Measurements from ENCODE around the gene OSMR. TPM values are rescaled to one million over a fixed set of nuclear protein-coding genes. Genes with fewer than 3 reads are reported as not detected.

OSMR gene
- polyA plus RNA-seq, 1 of the 3 experiments (the other 2 are of a cell fraction): 56.0 TPM

- no peaks in the 10 kb centered on the region for H4K20me1 ChIP-seq (ENCODE audit: insufficient read depth)
- no peak overlapping the region for H3K27ac ChIP-seq (ENCODE audit: low read depth in 2 of 2, low read length in 1 of 2)
- H3K4me1 ChIP-seq (ENCODE audit: control insufficient read depth in 1 of 2, insufficient read depth in 2 of 2, low read depth in 1 of 2, low read length in 1 of 2): no peaks in the 10 kb centered on the region
- no peak overlapping the region for H3K4me3 ChIP-seq (ENCODE audit: low read depth in 2 of 2, low read length in 1 of 2)
- peaks cover 14 to 16% of the 10 kb centered on the region in 2 experiments for H3K36me3 ChIP-seq (replicated peaks in 1 of 2; ENCODE audit: control insufficient read depth in 1 of 2, insufficient read depth in 2 of 2, low read length in 1 of 2)
- DNase-seq: no peak
- WGBS (ENCODE audit: low lambda C conversion rate): 56% methylated on average over 2 of the region's 2 CpGs
- H3K9ac ChIP-seq: no peak overlapping the region
- ChIA-PET POLR2A (no interaction called here), CTCF (interaction anchor here (1.0 to 2.0 kb wide), 3 partner anchors 9 to 472 kb away, joined by 3 to 6 read pairs (median 3); no protein-coding TSS in a partner anchor)
- H3K27me3 ChIP-seq (ENCODE audit: insufficient read depth): no peaks in the 10 kb centered on the region
- TF ChIP-seq MEF2A (IDR thresholded peaks at IDR 0.05; ENCODE audit: borderline replicate concordance, low read depth) (no peak), ELF1 (IDR thresholded peaks at IDR 0.05) (no peak), PBX3 (IDR thresholded peaks at IDR 0.05) (no peak), ZBTB33 (IDR thresholded peaks at IDR 0.05; ENCODE audit: borderline replicate concordance, low read depth) (no peak), USF1 (IDR thresholded peaks at IDR 0.05; ENCODE audit: borderline replicate concordance, low read depth) (no peak), TAF1 (IDR thresholded peaks at IDR 0.05; ENCODE audit: borderline replicate concordance, low read depth, low read length) (no peak), NRF1 (IDR thresholded peaks at IDR 0.05; ENCODE audit: low read depth, low read length) (no peak), EP300 (IDR thresholded peaks at IDR 0.05; ENCODE audit: borderline replicate concordance in 1 of 2, low read depth in 1 of 2, low read length in 1 of 2) (no peak)
- no peaks in the 10 kb centered on the region for H3K9me3 ChIP-seq
- no peaks in the 10 kb centered on the region for H3F3A ChIP-seq (replicated peaks; ENCODE audit: insufficient read depth)
- H3K79me2 ChIP-seq (ENCODE audit: insufficient read depth): no peaks in the 10 kb centered on the region
- H3K9me2 ChIP-seq: no peaks in the 10 kb centered on the region
- no peak overlapping the region for H2AFZ ChIP-seq (ENCODE audit: low read depth)
- no peak overlapping the region for H3K4me2 ChIP-seq
Observed at GRCh38 chr5:38913714-38914113, 67.9 kb downstream of the OSMR start.

GRCh38 chr5:38916802-38917201 is 71.0 kb downstream of the OSMR start:
- Histone ChIP-seq H2AFZ (ENCODE audit: low read depth) (no peak overlapping the region), H3K36me3 (replicated peaks in 1 of 2; ENCODE audit: control insufficient read depth in 1 of 2, insufficient read depth in 2 of 2, low read length in 1 of 2) (peaks cover 22 to 35% of the 10 kb centered on the region in 2 experiments), H3K4me3 (ENCODE audit: low read depth in 2 of 2, low read length in 1 of 2) (no peak overlapping the region), H3K4me1 (ENCODE audit: control insufficient read depth in 1 of 2, insufficient read depth in 2 of 2, low read depth in 1 of 2, low read length in 1 of 2) (no peaks in the 10 kb centered on the region), H3K27ac (ENCODE audit: low read depth in 2 of 2, low read length in 1 of 2) (no peak overlapping the region), H3K79me2 (ENCODE audit: insufficient read depth) (no peaks in the 10 kb centered on the region), H3K9ac (no peak overlapping the region), H3K9me2 (no peaks in the 10 kb centered on the region), H3F3A (replicated peaks; ENCODE audit: insufficient read depth) (peaks cover 4% of the 10 kb centered on the region), H4K20me1 (ENCODE audit: insufficient read depth) (no peaks in the 10 kb centered on the region), H3K4me2 (no peak overlapping the region), H3K27me3 (ENCODE audit: insufficient read depth) (no peaks in the 10 kb centered on the region), H3K9me3 (no peaks in the 10 kb centered on the region)
- 73% methylated on average over 7 of the region's 7 CpGs for WGBS (ENCODE audit: low lambda C conversion rate)
- ChIA-PET CTCF (interaction anchor here (1.0 kb wide), 1 partner anchor 496 kb away, joined by 3 read pairs; no protein-coding TSS in a partner anchor), POLR2A (no interaction called here)
- DNase-seq: no peak
- TF ChIP-seq, protein P1, sequence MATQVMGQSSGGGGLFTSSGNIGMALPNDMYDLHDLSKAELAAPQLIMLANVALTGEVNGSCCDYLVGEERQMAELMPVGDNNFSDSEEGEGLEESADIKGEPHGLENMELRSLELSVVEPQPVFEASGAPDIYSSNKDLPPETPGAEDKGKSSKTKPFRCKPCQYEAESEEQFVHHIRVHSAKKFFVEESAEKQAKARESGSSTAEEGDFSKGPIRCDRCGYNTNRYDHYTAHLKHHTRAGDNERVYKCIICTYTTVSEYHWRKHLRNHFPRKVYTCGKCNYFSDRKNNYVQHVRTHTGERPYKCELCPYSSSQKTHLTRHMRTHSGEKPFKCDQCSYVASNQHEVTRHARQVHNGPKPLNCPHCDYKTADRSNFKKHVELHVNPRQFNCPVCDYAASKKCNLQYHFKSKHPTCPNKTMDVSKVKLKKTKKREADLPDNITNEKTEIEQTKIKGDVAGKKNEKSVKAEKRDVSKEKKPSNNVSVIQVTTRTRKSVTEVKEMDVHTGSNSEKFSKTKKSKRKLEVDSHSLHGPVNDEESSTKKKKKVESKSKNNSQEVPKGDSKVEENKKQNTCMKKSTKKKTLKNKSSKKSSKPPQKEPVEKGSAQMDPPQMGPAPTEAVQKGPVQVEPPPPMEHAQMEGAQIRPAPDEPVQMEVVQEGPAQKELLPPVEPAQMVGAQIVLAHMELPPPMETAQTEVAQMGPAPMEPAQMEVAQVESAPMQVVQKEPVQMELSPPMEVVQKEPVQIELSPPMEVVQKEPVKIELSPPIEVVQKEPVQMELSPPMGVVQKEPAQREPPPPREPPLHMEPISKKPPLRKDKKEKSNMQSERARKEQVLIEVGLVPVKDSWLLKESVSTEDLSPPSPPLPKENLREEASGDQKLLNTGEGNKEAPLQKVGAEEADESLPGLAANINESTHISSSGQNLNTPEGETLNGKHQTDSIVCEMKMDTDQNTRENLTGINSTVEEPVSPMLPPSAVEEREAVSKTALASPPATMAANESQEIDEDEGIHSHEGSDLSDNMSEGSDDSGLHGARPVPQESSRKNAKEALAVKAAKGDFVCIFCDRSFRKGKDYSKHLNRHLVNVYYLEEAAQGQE (IDR thresholded peaks at IDR 0.05; ENCODE audit: low read depth, low read length): no peak
- TF ChIP-seq NRF1 (IDR thresholded peaks at IDR 0.05; ENCODE audit: low read depth, low read length): no peak
- TF ChIP-seq PBX3 (IDR thresholded peaks at IDR 0.05): no peak
- no peak for TF ChIP-seq EP300 (IDR thresholded peaks at IDR 0.05; ENCODE audit: borderline replicate concordance in 1 of 2, low read depth in 1 of 2, low read length in 1 of 2)
- no peak for TF ChIP-seq FOSL2 (IDR thresholded peaks at IDR 0.05; ENCODE audit: borderline replicate concordance, low read depth)
- TF ChIP-seq NFIC (IDR thresholded peaks at IDR 0.05; ENCODE audit: borderline replicate concordance): no peak
- TF ChIP-seq RXRA (IDR thresholded peaks at IDR 0.05; ENCODE audit: borderline replicate concordance, low read depth): no peak
- TF ChIP-seq GATA2 (CRISPR knock-in tag; IDR thresholded peaks at IDR 0.05): no peak
- no peak for TF ChIP-seq RCOR1 (IDR thresholded peaks at IDR 0.05; ENCODE audit: low read length)
- no peak for TF ChIP-seq FOXM1 (IDR thresholded peaks at IDR 0.05; ENCODE audit: low read depth)
- no peak for TF ChIP-seq ELF1 (IDR thresholded peaks at IDR 0.05)
- TF ChIP-seq ZBTB33 (IDR thresholded peaks at IDR 0.05; ENCODE audit: borderline replicate concordance, low read depth): no peak

All from SK-N-SH (cell line).